Stimulated activated CD4-positive, alpha-beta T cell treated with anti-CD3 and anti-CD28 coated beads, Interleukin-2, amount 100 ng/mL, for 48 hours (primary cell): ENCODE measurements around the gene STIM1.
"Not testable (repeated sequence)": the region's sequence is repeated elsewhere in the genome, so short reads cannot be mapped to it uniquely, and the experiment has no call there.

ENCODE experiments used
- DNase-seq, 2 donors: peaks; one replicate each; pipeline ENCODE4 v3.0.0-alpha.2; 2020

Gene STIM1

DNA sequence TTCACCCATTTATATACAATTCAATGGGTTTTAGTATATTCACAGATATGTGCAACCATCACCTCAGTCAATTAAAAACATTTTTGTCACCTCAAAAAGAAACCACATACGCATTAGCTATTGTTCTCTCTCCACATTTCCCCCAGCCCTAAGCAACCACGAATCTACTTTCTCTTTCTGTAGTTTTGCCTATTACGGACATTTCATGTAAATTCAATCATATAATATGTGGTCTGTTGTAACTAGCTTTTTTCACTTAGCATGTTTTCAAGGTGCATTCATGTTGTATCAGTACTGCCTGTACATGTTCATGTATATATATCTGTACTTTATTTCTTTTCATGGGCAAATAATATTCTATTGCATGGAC is 134.4 kb downstream of the STIM1 start:
- no peak for DNase-seq

DNA sequence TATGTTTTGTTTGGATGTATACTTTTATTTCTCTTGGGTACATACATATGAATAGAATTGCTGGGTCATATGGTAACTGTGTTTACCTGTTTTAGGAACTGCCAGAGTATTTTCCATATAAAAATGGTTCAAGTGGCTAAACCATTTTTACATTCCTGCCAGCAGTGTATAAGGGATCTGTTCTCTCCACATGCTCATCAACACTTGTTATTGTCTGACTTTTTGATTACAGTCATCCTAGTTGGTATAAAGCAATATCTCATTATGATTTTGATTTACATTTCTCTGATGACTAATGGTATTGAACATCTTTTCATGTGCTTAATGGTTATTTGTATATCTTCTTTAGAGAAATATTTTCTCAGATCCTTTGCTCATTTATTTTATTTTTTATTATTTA is 134.9 kb downstream of the STIM1 start:
- DNase-seq, result no peak

DNA sequence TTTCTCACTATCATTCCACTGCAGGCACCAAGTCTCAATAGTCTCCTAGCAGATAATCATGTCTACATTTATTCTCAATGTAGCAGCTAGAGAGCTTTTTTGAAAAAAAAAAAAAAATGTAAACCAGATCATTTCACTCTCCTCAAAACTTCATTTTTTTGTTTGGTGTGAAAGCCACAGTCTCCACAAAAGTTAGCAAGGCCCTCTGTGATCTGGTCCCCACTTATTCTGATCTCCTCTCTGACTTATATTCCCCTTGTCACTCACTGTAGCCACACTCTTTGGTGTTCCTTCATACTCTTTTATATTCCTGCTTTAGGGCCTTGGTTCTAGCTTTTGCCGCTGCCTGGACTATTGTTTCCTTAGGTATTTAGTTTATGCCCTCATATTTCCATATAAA is 137.5 kb downstream of the STIM1 start:
- DNase-seq, result no peak

DNA sequence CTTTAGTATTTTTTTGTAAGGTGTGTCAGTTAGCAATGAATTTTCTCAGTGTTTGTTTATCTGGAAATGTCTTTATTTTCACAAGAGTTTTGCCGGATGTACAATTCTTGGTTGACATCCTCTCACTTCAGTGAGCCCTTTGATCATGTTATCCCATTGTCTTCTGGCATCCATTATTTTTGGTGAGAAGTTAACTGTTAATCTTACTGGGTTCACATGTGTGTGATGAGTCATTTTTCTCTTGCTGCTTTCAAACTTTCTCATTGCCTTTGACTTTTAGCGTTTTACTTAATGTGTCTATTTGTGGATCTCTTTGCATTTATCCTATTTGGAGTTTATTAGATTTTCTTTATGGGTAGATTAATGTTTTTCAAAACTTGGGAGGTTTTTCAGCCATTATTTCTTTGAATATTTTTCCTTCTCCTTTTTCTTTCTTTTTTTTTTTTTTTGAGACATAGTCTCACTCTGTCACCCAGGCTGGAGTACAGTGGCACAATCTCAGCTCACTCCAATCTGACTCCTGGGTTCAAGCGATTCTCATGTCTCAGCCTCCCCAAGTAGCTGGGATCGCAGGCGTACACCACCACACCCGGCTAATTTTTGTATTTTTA is 138.7 kb downstream of the STIM1 start:
- no peak for DNase-seq

DNA sequence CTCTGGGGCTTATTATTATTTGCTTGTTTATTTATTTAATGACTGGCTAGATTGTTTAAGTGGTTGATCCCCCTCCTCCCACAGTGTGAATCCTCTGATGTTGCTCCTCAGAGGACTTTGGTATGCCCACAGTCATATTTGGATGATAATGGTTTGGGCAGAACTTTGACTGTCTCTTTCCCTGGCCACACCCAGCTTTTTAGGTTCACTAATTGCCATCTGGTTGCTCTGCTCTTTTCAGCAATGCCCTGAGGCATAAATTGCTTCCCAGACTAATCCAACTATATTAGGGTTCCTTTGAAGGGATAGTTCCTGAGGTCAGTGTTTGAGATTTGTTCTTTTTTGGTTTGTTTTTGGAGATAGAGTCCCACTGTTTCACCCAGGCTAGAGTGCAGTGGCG is 139.8 kb downstream of the STIM1 start:
- DNase-seq, result no peak

DNA sequence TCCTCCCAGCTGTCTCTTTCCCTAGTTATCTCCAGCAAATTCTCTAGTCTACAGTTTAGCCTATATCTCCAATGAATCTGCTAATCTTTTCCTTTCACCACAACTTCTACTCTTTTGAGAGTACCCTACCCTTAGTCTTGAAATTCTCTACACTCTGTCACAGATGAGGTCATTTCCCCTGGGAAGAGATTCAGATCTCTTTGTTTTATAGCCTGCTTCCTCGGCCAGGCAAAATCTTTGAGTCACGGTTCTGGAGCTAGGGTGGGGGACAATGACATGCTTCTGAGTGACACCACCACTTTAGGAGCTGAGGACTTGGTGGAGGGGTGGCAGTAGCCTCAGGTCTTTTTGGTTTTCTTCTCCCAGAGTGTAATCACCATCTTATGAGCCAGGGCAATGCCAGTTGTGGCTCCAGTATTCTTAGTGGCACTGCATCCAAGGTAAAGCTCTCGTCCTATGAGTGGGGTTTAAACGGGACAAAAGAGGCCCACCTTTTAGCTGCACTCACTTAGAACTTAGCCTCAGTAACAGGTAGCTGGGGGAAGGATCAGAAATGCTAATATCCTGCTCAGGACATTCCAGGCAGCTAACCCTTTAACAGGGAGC is 140.6 kb downstream of the STIM1 start:
- DNase-seq, result no peak

DNA sequence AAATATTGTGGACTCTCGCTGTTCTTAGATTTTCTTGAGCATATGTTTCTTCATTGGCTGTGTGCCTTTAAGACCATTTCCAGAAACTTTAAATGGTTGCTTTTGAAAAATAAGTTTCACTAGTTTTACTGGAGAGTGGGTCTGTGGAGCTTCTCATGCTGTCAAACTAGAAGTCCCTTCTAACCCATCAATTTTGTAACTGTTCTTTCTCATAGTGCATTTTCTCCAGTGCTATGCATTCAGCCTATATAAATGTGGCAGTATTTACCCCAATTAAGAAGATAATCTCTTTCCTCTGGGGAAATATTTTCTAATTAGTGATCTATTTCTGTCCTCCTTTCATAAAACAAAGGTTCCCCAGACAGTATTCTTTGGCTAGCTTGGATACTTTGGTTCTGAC is 141.2 kb downstream of the STIM1 start:
- no peak for DNase-seq

DNA sequence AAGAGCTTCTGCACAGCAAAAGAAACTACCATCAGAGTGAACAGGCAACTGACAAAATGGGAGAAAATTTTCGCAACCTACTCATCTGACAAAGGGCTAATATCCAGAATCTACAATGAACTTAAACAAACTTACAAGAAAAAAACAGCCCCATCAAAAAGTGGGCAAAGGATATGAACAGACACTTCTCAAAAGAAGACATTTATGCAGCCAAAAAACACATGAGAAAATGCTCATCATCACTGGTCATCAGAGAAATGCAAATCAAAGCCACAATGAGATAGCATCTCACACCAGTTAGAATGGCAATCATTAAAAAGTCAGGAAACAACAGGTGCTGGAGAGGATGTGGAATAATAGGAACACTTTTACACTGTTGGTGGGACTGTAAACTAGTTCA is 149.3 kb downstream of the STIM1 start:
- DNase-seq, result not testable (repeated sequence)

DNA sequence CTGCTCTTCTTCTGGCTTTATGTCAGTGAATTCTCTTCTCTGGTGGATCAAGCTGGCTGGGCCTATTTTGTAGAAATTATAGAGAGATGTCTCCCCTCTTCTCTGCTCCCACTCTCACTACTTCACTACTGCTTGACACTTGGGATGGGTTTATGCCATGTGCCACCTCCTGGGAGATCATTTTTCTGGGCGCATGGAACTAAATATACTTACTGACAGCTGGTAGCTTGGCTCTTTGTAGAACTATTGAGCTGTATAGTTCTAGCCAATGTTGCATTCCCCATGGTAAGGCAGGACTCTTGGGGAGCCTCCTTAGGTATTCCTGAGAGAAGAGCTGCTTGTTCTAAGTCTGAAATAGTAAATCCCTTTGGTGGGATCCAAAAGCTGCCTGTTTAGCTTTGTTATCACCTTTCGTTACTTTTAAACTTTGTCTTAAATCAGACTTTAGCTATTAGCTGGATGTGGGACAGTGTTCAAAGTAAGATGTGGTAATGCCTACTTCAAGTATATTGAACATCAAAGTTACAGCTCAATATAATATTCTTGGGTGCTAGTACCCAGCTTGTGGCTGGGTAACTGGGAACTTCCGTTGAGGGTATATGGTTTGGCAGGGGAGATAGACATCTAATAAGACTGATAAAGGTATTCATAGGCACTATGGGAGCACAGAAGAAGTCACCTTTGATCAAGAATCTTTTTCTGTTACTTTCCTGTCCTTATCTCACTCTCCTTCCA is 151.6 kb downstream of the STIM1 start:
- no peak for DNase-seq

DNA sequence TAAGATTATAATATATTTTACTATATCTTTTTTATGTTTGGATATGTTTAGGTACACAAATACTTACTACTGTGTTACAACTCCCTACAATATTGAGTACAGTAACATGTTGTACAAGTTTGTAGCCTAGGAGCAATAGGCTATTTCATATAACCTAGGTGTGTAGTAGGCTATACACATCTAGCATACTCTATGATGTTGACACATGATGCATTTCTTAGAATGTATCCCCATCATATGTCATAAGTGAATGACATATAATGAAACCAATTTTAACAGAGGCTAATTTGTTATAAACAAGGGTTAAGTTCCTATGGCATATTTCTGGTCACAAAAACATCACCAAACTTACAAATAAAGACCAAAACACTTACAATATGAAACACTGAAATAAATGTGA is 152.7 kb downstream of the STIM1 start:
- DNase-seq, result no peak

DNA sequence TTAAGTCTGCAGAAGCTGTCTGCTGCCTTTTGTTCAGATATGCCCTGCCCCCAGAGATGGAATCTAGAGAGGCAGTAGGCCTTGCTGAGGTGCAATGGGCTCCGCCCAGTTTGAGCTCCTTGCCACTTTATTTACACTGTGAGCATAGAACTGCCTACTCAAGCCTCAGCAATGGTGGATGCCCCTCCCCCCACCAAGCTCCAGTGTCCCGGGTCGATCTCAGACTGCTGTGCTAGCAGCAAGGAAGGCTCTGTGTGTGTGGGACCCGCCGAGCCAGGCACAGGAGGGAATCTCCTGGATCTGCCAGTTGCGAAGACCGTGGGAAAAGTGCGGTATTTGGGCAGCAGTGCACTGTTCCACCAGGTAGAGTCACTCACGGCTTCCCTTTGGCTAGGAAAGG is 161.1 kb downstream of the STIM1 start:
- DNase-seq, result not testable (repeated sequence)

DNA sequence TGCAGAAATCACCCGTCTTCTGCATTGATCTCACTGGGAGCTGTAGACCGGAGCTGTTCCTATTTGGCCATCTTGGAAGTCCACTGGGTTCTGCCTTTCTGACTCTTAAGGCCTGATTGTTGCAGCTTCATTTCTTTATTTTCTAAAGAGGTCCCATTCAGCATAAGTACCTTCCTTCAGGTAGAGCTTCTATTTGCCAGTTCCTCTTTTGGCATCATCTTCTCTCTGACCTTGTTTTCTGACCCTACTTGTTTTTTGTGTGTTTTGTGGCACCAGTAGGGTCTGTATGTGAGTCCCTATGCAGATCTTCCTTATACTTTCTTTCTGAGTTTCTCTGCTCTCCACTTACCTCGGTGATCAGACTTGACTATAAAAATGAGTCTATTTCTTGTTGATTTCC is 161.7 kb downstream of the STIM1 start:
- DNase-seq, result no peak

DNA sequence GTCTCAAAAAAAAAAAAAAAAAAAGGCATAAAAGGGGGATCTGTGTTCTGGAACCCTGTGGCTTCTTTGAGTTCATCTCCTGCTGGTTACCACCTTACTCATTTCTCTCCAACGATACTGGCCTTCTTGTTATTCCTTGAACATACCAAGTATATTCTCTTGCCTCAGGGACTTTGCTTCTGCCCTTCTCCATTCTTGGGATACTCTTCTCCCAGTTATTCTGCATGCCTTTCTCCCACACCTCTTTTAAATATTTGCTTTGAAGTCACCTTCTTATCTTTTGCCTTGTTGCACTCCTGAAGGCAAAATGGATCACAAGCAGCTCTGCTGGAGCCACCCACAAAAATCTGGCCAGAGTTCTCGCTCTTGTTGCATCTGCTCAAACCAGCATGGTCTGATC is 163.2 kb downstream of the STIM1 start:
- DNase-seq, result no peak

DNA sequence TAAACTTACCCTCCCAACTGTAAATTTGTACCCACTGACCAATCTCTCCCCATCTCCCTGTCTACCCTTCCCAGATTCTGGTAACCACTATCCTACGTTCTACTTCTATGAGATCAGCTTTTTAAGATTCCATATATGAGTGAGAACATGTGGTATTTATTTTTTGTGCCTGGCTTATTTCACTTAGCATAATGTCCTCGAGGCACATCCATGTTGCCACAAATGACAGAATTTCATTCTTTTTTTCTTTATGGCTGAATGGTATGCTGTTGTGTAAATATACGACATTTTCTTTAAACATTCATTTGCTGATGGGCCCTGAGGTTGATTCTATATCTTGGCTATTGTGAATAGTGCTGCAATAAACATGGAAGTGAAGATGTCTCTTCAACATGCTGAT is 164.4 kb downstream of the STIM1 start:
- DNase-seq, result no peak

DNA sequence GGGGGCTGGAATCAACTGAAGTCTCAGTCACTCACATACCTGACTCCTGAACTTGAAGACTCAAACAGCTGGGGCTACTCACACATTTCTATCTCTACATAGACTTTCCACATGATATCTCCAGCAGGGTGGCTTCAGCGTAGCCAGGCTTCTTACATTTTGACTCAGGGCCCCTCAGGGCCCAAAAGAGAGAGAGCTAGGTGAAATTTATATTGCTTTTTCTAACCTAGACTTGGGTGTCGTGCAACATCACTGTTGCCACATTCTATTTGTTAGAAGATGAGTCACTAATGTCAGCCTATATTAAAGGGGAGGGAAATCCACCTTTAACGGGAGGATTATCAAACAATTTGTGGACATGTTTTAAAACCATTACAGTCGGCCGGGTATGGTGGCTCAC is 167.2 kb downstream of the STIM1 start:
- no peak for DNase-seq

DNA sequence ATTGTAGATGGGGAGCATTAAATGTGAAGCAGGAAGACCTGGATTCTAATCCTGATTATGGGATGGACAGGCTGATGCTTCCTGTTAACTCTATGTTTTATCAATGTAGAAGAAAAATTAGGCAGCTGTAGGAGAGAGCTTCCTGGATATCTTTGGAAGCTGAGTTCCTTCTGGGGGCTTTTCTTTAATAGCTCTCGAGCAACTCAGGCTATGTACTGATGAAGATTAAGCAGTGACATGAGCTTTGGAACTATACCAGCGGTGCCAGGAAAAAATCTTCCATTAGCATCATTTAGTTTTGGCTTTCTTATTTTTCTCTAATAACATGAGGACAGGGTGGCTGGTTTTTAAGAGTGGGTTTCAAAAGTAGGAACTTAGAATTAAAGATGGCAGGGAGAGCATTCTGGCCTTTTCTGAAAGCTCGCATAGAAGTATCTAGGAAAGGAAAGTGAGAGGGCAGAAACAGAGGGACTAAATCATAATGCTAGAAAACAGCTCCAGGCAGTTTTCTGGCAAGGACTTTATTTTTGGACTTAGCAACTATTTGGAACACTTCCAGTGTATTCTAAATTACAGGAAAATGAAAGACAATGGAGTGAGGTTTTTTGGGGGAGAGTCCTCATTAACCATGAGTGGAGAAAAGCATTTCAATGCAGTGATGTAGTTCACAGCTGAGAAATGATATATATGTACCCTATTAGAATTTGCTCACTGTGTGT is 169.9 kb downstream of the STIM1 start:
- no peak for DNase-seq

DNA sequence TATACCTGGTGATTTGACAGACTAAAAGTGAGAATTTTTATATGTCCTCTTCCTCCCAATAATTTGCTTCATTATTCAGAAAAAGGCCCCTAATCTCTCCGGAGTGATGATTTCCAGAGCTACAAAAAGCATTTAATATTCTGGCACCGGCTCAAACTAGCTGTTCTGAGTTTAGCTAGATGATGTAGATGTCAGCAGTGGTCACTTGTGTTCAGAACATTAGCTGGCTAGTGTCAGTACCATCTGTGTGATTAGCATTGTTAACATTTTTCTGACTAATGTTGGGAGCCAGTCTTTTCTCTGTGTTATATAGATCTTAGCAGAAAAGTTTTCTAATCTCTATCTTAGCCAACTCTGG is 170.5 kb downstream of the STIM1 start:
- no peak for DNase-seq

DNA sequence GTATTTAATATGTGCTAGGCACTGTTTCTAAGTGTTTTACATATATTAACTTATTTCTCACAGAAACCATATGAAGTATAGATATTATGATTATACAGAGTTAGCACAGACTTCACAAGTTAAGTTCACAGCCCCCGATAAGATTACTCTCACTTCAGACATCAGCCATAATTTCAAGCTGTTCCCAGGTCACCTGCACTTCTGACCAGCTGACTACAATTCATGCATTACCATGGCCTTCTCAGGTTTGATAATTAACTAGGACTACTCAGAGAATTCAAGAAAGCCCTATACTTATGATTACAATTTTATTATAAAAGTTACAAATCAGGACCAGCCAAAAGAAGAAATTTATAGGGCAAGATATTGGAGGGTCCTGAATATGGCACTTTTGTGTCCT is 170.9 kb downstream of the STIM1 start:
- DNase-seq, result no peak

DNA sequence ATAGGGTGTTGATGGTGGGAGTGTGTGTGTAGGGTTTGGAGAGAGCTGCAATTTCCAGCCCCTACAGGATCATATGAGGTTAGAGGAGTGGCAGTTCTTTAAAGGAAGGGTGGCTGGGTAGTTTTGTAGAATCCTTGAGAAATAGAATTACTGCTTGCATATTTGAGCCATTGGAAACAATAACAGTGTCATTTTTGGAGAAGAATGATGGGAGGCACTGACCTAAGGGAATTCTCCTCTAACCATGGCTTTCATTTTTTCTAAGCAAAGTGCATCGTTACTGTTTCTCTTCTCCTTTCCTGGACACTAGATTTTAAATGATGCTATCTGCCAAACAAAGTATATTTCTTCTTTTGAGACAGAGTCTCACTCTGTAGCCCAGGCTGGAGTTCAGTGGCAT is 172.3 kb downstream of the STIM1 start:
- DNase-seq, result no peak

DNA sequence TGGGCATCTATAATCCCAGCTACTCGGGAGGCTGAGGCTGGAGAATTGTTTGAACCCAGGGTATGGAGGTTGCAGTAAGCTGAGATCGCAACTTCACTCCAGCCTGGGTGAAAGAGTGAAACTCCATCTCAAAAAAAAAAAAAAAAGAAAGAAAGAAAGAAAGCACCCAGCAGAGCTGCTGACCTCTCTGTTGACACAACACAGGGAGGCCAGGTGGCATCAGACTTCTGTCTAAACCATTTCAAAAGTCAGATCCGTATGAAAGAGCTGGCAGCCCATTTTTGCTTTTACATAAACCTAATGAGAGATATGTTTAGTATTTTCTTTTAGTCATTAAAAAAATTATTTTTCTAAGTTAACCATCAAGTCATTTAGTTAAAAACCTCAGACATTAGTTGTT is 174.7 kb downstream of the STIM1 start:
- no peak for DNase-seq

DNA sequence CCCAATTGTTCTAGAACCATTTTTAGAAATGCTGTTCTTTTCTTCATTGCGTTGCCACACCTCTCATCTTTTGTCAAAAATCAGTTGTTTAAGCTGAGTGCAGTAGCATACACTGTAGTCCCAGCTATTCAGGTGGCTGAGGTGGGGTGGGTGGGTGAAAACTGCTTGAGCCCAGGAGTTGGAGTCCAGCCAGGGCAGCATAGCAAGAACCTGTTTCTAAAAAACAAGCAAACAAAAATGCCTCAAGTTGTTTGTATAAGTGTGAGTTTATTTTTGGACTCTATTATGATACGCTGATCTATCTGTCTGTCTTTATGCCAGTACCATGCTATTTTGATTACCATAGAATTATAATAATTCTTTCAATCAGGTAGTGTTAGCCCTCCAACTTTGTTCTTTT is 176.6 kb downstream of the STIM1 start:
- no peak for DNase-seq

DNA sequence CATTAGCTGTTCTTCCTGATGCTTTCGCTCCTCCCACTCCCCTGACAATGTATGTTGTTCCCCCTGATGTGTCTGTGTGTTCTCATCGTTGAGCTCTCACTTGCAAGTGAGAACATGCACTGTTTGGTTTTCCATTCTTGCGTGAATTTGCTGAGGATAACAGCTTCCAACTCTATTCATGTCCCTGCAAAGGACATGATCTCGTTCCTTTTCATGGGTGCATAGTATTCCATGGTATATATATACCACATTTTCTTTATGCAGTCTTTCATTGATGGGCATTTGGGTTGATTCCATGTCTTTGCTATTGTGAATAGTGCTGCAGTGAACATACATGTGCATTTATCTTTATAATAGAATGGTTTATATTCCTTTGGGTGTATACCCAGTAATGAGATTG is 180.5 kb downstream of the STIM1 start:
- DNase-seq, result no peak

DNA sequence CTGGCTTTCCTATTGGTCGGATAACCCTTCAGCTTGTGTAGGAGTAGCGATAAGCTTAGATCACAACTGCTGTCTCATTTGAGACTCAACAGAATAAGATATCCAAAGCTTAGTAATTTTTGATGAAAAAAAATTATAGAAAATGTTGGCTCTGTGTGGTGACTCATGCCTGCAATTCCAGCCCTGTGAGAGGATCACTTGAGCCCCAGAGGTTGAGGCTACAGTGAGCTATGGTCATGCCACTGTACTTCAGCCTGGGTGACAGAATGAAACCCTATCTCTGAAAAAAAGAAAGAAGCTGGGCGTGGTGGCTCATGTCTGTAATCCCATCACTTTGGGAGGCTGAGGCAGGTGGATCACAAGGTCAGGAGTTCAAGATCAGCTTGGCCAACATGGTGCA is 183.5 kb downstream of the STIM1 start:
- DNase-seq, result no peak

DNA sequence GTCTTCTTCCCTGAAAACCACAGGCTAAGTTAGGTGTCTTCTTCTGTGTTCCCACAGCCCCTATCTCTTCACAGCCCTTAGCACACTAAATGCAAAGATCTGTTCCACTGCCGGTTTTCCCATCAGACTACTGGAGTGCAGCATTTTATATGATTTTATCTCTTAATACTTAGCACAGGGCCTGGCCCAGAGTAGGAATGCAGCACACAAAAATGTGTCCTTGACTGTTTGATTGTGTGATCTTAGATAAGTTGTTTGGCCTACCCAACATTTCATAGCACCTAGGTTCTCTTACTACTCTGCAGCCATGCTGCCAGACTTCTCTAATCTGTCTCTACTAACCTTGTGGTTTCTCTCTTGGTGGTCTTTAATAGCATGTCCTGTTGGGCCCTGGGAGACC is 185.0 kb downstream of the STIM1 start:
- no peak for DNase-seq
